Measurements from ENCODE around the gene XPR1. TPM values are rescaled to one million over a fixed set of nuclear protein-coding genes. Genes with fewer than 3 reads are reported as not detected.

XPR1 gene
- total RNA-seq, 2 donors from 2014 or later, result 39.3 to 50.9 TPM

DNA sequence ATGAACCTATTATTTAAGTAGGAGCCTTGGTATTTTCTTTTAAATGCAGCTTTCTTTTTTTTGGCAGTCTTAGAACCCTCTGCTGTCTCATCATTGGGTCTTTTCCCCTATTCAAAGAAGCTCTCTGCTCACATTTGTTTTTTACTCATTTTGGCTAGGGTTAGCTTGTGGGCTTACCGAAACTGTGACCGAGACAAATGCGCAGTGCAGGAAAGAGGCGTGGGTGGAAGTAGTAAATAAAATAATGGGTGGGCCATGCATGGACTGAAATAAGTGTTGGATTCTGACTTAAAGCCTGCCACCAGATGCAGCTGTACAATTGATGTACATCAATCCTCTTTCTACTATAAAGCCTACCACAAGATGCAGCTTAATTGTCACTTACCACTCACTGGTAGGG is 14.7 kb downstream of the XPR1 start:
- Mint-ChIP-seq H3K27ac (no peak overlapping the region), H3K9me3 (peaks cover 2% of the 10 kb centered on the region), H3K36me3 (ENCODE audit: low read depth) (peaks cover 9% of the 10 kb centered on the region), H3K4me3 (no peak overlapping the region), H3K4me1 (peaks cover 19% of the 10 kb centered on the region), H3K27me3 (ENCODE audit: insufficient read depth) (peaks cover 5% of the 10 kb centered on the region)
- Histone ChIP-seq H3K9me3 (ENCODE audit: control insufficient read depth, low read length) (peaks cover 8% of the 10 kb centered on the region), H3K27me3 (ENCODE audit: control insufficient read depth, insufficient read depth, low read length, poor library complexity, severe bottlenecking) (peaks cover 22% of the 10 kb centered on the region), H3K4me3 (ENCODE audit: low read length) (no peak overlapping the region), H3K36me3 (ENCODE audit: control insufficient read depth, insufficient read depth, low read length) (peaks cover 8% of the 10 kb centered on the region), H3K9ac (ENCODE audit: extremely low read depth, low read length, poor library complexity, severe bottlenecking) (no peak overlapping the region), H3K4me1 (ENCODE audit: control insufficient read depth, insufficient read depth, low read length) (no peaks in the 10 kb centered on the region), H3K27ac (ENCODE audit: low read depth, low read length) (no peak overlapping the region)
- WGBS, 2 experiments (ENCODE audit: insufficient coverage in 1 of 2, insufficient read length in 1 of 2), result 93% methylated on average over 4 of the region's 4 CpGs; no CpG with 5 or more reads in 1 of the 2 experiments
- TF ChIP-seq CTCF (conservative IDR thresholded peaks at IDR 0.05), result no peak
- no peak for DNase-seq

DNA sequence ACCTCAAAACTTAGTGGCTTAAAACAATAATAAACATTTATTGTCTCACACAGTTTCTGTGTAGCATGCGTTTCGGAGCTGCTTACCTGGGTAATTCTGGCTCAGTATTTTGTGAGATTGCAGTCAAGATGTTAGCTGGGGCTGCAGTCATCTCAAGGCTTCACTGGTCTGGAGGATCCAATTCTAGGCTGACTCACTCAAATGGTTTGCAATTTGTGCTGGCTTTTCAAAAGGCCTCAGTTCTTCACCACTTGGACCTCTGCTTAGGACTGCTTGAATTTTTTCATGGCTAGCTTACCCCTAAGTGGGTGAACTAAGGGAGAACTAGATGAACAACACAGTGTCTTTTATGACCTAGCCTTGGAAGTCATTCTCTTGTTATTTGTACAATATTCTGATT is 21.0 kb downstream of the XPR1 start:
- no peak for TF ChIP-seq CTCF (conservative IDR thresholded peaks at IDR 0.05)
- Mint-ChIP-seq H3K9me3 (peaks cover 18% of the 10 kb centered on the region), H3K36me3 (ENCODE audit: low read depth) (peaks cover 12% of the 10 kb centered on the region), H3K27me3 (ENCODE audit: insufficient read depth) (no peaks in the 10 kb centered on the region), H3K27ac (no peak overlapping the region), H3K4me3 (no peak overlapping the region), H3K4me1 (no peaks in the 10 kb centered on the region)
- Histone ChIP-seq H3K27me3 (ENCODE audit: control insufficient read depth, insufficient read depth, low read length, poor library complexity, severe bottlenecking) (no peaks in the 10 kb centered on the region), H3K4me1 (ENCODE audit: control insufficient read depth, insufficient read depth, low read length) (no peaks in the 10 kb centered on the region), H3K27ac (ENCODE audit: low read depth, low read length) (no peak overlapping the region), H3K4me3 (ENCODE audit: low read length) (no peak overlapping the region), H3K36me3 (ENCODE audit: control insufficient read depth, insufficient read depth, low read length) (no peaks in the 10 kb centered on the region), H3K9me3 (ENCODE audit: control insufficient read depth, low read length) (peaks cover 17% of the 10 kb centered on the region), H3K9ac (ENCODE audit: extremely low read depth, low read length, poor library complexity, severe bottlenecking) (no peak overlapping the region)
- WGBS, 2 experiments (ENCODE audit: insufficient coverage in 1 of 2, insufficient read length in 1 of 2), result 95 to 100% methylated on average over 2 of the region's 2 CpGs
- no peak for DNase-seq

- peaks cover 55% of the 10 kb centered on the region for H3K9me3 ChIP-seq (ENCODE audit: control insufficient read depth, low read length)
- H3K9ac ChIP-seq (ENCODE audit: extremely low read depth, low read length, poor library complexity, severe bottlenecking), result no peak overlapping the region
- DNase-seq, result no peak
- no peaks in the 10 kb centered on the region for H3K27me3 ChIP-seq (ENCODE audit: control insufficient read depth, insufficient read depth, low read length, poor library complexity, severe bottlenecking)
- no peaks in the 10 kb centered on the region for H3K4me1 ChIP-seq (ENCODE audit: control insufficient read depth, insufficient read depth, low read length)
- no peaks in the 10 kb centered on the region for H3K36me3 ChIP-seq (ENCODE audit: control insufficient read depth, insufficient read depth, low read length)
- no peak for TF ChIP-seq CTCF (conservative IDR thresholded peaks at IDR 0.05)
- Mint-ChIP-seq H3K4me1 (no peaks in the 10 kb centered on the region), H3K27ac (no peak overlapping the region), H3K27me3 (ENCODE audit: insufficient read depth) (no peaks in the 10 kb centered on the region), H3K9me3 (peaks cover 40% of the 10 kb centered on the region), H3K4me3 (no peak overlapping the region), H3K36me3 (ENCODE audit: low read depth) (peaks cover 31% of the 10 kb centered on the region)
- no peak overlapping the region for H3K27ac ChIP-seq (ENCODE audit: low read depth, low read length)
- H3K4me3 ChIP-seq (ENCODE audit: low read length), result peak overlapping the region; percentile 28
Measured at GRCh38 chr1:180662709-180663108, 30.9 kb downstream of the XPR1 start.
